Epithelial cell of proximal tubule (primary cell): ENCODE measurements around the gene DDIAS. TPM values are rescaled to one million over a fixed set of nuclear protein-coding genes. Genes with fewer than 3 reads are reported as not detected.

Experiments used
- DNase-seq: peaks from one replicate; pipeline ENCODE4 v3.0.0-alpha.2; 2011; ENCODE audit warnings: low read depth
- H3K4me3 ChIP-seq: 2 replicates; pipeline ENCODE4 v1.5.1; 2011; ENCODE audit warnings: low read depth, mild to moderate bottlenecking, low read length
- total RNA-seq: library from RNA; depleted of rRNA; stranded (reverse); fragments of >200 nt; gene quantifications from 2 replicates; pipeline ENCODE4 v1.2.3, GENCODE V29; 2015
- TF ChIP-seq, protein P1 (sequence below): conservative IDR thresholded peaks from 2 replicates; pipeline ENCODE4 v1.5.1; 2012; ENCODE audit warnings: low read depth, mild to moderate bottlenecking, low read length

DDIAS gene
- total RNA-seq, 1 donor from 2014 or later = 7.1 TPM

DNA sequence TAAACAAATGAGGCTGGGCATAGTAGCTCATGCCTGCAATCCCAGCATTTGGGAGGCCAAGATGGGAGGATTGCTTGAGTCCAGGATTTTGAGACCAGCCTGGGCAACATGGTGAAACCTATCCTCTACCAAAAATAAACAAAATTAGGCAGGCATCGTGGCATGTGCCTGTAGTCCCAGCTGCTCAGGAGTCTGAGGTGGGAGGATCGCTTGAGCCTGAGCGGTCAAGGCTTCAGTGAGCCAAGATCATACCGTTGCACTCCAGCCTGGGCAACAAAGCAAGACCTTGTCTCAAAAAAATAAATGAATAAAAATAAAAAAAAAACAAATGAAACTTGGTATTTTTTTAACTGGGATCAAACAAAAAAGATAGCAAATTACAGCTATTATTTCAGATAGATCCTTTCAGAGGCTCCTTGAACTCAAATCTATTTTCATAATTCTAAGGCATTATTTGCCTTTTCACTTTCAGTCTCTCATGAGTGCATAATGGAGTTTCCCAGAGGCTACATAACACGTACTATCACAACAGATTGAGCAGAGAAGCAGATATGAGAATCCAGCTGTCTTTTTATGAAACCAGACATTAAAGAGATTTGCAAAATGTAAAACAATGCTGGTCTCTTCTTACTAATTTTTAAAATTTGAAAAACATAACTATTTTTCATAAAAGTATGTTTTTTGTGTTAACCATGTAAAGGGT is 23.1 kb downstream of the DDIAS start:
- no peak for DNase-seq
- TF ChIP-seq, protein P1, sequence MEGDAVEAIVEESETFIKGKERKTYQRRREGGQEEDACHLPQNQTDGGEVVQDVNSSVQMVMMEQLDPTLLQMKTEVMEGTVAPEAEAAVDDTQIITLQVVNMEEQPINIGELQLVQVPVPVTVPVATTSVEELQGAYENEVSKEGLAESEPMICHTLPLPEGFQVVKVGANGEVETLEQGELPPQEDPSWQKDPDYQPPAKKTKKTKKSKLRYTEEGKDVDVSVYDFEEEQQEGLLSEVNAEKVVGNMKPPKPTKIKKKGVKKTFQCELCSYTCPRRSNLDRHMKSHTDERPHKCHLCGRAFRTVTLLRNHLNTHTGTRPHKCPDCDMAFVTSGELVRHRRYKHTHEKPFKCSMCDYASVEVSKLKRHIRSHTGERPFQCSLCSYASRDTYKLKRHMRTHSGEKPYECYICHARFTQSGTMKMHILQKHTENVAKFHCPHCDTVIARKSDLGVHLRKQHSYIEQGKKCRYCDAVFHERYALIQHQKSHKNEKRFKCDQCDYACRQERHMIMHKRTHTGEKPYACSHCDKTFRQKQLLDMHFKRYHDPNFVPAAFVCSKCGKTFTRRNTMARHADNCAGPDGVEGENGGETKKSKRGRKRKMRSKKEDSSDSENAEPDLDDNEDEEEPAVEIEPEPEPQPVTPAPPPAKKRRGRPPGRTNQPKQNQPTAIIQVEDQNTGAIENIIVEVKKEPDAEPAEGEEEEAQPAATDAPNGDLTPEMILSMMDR = no peak
- H3K4me3 ChIP-seq = no peak overlapping the region

DNA sequence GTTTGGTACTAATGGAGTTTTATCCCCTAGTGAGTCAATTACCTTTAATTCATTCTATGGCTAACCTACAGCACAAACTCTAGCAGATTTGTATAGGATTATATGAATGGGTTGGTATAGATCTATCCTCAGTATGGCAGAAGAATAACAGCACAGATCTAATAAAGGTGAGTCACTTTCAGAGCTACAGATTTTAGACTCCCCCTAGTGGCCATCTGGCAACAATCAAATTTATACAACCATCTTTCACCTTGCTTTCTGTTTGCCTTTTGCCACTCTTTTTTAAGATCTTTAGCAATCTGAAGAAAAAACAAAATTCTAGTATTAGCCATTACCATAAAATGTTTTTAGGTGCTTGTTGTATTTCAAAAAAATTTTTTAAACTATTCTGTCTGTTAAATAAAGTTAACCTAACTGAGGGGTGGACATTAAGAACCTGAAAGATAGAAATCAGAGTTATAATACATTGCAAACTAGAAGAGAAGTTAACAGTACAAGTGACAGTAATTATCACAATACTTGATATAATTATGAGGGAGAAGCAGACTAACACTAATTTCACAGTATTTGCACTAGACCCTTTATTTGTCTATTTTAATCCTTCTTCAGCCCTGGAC is 25.8 kb downstream of the DDIAS start:
- no peak for DNase-seq
- H3K4me3 ChIP-seq = no peak overlapping the region
- TF ChIP-seq, protein P1 = peak; percentile 91

DNA sequence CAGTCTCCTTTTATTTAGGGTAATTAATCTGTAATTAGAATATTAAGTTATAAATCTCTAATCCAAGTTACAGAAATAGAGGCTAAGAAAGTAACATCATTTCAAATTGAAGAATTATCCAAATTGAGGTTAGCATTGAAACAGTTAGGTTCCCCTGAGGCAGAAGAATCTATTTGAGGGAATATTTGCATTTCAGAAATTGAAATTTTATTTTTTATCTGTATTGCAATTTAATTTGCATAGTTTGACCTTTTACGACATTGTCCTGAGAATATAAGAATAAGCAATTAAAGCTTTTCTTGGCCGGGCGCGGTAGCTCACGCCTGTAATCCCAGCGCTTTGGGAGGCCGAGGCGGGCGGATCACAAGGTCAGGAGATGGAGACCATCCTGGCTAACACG is 27.6 kb downstream of the DDIAS start:
- DNase-seq = no peak
- H3K4me3 ChIP-seq = no peak overlapping the region
- TF ChIP-seq, protein P1 = no peak

DNA sequence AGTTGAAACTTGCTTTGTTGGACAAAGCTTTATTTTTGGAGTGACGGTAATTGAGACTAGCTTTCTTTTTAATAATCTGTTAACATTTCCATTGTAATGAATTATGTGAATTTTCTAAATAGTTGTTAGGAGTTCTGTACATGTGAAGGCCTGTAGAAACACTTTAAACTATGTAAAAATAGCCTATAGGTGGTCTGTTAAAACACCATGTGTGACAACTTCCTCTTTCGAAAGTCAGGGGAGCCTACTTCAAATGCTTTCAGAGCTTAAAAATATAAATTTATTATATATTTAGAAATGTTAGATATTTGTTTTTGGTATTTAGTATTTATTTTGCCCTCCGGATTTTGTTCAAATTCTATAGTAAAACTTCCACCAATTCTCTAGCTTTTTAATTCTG is 28.7 kb downstream of the DDIAS start:
- H3K4me3 ChIP-seq = no peak overlapping the region
- TF ChIP-seq, protein P1 = no peak
- DNase-seq = no peak

DNA sequence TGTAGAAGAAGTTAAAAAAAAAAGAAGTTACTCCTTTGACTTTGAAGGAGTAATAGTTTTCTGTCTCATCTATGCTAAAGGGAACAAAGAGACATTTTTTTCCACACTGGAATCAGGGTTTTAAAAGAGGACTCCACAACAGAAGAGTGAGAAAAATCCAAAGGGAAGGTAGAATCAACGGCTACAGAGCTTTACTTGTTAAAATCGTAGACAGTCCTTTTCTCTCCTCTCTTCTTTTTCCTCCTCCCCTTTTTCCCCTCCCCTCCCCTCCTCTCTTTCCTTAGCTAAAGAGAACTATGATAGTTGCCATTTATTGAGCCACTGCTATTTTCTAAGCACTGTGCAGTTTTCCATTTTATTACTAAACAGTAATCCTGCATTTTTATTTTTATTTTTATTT is 29.2 kb downstream of the DDIAS start:
- TF ChIP-seq, protein P1 = no peak
- DNase-seq = no peak
- H3K4me3 ChIP-seq = no peak overlapping the region

DNA sequence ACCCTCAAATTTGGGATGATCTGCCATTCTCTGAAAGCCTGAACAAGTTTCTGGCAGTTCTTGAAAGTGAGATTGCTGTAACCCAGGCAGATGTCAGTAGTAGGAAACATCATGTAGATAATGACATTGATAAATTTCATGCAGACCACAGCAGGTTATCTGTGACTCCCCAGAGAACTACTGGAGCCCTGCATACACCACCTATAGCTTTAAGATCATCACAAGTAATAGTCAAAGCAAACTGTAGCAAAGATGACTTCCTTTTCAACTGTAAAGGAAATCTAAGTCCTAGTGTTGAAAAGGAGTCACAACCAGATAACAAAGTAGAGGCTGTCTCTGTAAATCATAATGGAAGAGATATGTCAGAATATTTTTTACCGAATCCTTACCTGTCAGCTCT is 31.0 kb downstream of the DDIAS start:
- TF ChIP-seq, protein P1 = no peak
- no peak overlapping the region for H3K4me3 ChIP-seq
- no peak for DNase-seq

DNA sequence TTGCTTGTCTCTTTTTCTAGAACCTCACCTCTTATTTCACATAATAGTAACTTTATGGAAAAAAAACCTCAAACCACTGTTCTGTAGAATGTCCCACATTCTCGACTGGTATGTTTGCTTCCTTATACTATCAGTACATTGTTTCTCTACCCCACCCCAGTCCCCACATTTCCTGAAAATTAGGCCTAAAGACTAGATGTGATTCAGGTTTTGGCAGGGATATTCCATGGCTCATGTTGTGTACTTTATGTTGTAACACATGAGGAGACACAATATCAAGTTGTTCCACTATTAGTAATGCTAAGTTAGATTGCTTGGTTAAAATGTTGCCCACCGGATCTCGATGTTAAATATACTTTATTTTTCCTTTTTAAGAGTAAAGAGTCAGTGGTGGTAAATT is 34.7 kb downstream of the DDIAS start:
- TF ChIP-seq, protein P1 = no peak
- H3K4me3 ChIP-seq = no peak overlapping the region
- DNase-seq = no peak
